Neural crest cell (in vitro differentiated cells): Measurements from ENCODE around the gene SLC5A2. TPM values are rescaled to one million over a fixed set of nuclear protein-coding genes. Genes with fewer than 3 reads are reported as not detected.
A peak's percentile ranks its signal among the peaks of the same experiment; 100 is the strongest.

Source experiments
- DNase-seq: peaks from one replicate; pipeline ENCODE4 v3.0.0; 2021; ENCODE audit warnings: low read depth, mixed read lengths, low spot score
- H3K27ac Mint-ChIP-seq: one replicate; pipeline ENCODE4 v1.8.0; 2021; ENCODE audit warnings: mild to moderate bottlenecking, mixed read lengths; ENCODE audit not compliant: unreplicated experiment
- H3K27me3 Mint-ChIP-seq: 2 replicates; pipeline ENCODE4 v1.8.0; 2021; ENCODE audit warnings: low read depth, mild to moderate bottlenecking, mixed read lengths
- H3K36me3 Mint-ChIP-seq: 2 replicates; pipeline ENCODE4 v1.8.0; 2021; ENCODE audit warnings: low read depth, mild to moderate bottlenecking, mixed read lengths
- H3K4me1 Mint-ChIP-seq: 2 replicates; pipeline ENCODE4 v1.8.0; 2021; ENCODE audit warnings: mixed read lengths
- H3K4me3 Mint-ChIP-seq: one replicate; pipeline ENCODE4 v1.8.0; 2021; ENCODE audit warnings: mild to moderate bottlenecking, mixed read lengths
- H3K9me3 Mint-ChIP-seq: 2 replicates; pipeline ENCODE4 v1.8.0; 2021; ENCODE audit warnings: mixed read lengths
- total RNA-seq: library from RNA; stranded (reverse); gene quantifications from 2 replicates; pipeline ENCODE4 v1.2.1, GENCODE V29; 2021
- TF ChIP-seq, protein P1 (sequence below): fragments of 200-600 bp; sonication (generic); conservative IDR thresholded peaks from 2 replicates; pipeline ENCODE4 v1.5.0; 2021; ENCODE audit warnings: antibody characterized with exemption, mild to moderate bottlenecking

SLC5A2 gene
- total RNA-seq, 1 donor from 2014 or later = not detected

DNA sequence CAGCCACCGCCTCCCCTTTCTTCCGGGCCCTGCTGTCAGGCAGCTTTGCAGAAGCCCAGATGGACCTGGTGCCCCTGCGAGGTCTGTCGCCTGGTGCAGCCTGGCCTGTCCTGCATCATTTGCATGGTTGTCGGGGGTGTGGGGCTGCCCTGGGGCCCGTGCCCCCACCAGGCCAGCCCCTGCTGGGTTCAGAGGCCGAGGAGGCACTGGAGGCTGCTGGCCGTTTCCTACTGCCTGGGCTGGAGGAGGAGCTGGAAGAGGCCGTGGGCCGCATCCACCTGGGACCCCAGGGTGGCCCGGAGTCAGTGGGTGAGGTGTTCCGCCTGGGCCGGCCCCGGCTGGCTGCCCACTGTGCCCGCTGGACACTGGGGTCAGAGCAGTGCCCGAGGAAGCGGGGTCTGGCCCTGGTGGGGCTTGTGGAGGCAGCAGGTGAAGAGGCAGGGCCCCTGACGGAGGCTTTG lies 16.5 kb upstream of the SLC5A2 start:
- Mint-ChIP-seq H3K27ac (no peak overlapping the region), H3K4me1 (peaks cover 9% of the 10 kb centered on the region), H3K36me3 (no peaks in the 10 kb centered on the region), H3K27me3 (peaks cover 5% of the 10 kb centered on the region), H3K9me3 (no peaks in the 10 kb centered on the region), H3K4me3 (no peak overlapping the region)
- TF ChIP-seq, protein P1, sequence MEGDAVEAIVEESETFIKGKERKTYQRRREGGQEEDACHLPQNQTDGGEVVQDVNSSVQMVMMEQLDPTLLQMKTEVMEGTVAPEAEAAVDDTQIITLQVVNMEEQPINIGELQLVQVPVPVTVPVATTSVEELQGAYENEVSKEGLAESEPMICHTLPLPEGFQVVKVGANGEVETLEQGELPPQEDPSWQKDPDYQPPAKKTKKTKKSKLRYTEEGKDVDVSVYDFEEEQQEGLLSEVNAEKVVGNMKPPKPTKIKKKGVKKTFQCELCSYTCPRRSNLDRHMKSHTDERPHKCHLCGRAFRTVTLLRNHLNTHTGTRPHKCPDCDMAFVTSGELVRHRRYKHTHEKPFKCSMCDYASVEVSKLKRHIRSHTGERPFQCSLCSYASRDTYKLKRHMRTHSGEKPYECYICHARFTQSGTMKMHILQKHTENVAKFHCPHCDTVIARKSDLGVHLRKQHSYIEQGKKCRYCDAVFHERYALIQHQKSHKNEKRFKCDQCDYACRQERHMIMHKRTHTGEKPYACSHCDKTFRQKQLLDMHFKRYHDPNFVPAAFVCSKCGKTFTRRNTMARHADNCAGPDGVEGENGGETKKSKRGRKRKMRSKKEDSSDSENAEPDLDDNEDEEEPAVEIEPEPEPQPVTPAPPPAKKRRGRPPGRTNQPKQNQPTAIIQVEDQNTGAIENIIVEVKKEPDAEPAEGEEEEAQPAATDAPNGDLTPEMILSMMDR = no peak
- no peak for DNase-seq

DNA sequence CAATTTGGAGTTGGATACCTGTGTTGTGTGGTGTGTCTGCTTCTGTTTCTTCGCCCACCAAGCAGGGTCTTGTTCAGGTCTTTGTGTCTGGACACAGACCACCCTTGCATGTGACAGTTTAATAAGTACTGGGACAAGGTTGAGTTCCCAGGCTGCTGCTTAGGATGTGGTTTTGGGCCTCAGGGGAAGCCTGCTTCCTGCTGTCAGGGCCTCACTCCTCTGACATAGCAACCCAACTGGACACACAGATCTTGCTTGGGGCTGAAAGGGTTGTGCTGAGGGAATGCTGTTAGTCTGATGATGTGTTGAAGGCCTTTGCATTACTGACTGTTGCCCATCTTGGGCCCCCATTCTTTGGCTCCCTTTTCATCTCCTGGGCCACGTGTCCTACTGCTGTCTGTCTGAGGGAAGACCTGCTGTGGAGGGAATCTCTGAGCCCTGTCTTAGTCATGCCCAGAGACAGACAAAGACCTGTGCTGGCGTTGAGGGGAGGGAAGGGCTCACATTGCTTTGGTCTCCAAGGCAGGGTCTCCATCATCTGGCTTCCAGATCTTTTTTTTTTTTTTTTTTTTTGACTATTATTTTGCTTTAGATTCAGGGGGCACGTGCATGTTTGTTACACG lies 15.7 kb upstream of the SLC5A2 start:
- no peaks in the 10 kb centered on the region for H3K36me3 Mint-ChIP-seq
- no peaks in the 10 kb centered on the region for H3K9me3 Mint-ChIP-seq
- peaks cover 12% of the 10 kb centered on the region for H3K4me1 Mint-ChIP-seq
- TF ChIP-seq, protein P1 = no peak
- peaks cover 10% of the 10 kb centered on the region for H3K27me3 Mint-ChIP-seq
- no peak overlapping the region for H3K4me3 Mint-ChIP-seq
- no peak for DNase-seq
- H3K27ac Mint-ChIP-seq = peak overlapping the region; percentile 62

DNA sequence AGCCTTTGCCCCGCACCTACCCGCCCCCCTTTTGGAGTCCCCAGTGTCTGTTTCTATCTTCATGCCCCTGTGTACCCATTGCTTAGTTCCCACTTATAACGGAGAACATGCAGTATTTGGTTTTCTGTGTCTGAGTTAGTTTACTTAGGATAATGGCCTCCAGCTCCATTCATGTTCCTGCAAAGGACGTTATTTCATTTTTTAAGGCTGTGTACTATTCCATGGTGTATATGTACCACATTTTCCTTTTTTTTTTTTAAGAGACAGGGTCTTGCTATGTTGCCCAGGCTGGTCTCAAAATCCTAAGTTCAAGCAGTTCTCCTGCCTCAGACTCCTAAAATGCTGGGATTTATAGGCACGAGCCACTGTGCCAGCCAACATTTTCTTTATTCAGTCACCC lies 15.1 kb upstream of the SLC5A2 start:
- H3K4me3 Mint-ChIP-seq = no peak overlapping the region
- no peaks in the 10 kb centered on the region for H3K36me3 Mint-ChIP-seq
- H3K9me3 Mint-ChIP-seq = no peaks in the 10 kb centered on the region
- DNase-seq = no peak
- TF ChIP-seq, protein P1 = no peak
- peaks cover 18% of the 10 kb centered on the region for H3K4me1 Mint-ChIP-seq
- H3K27ac Mint-ChIP-seq = no peak overlapping the region
- H3K27me3 Mint-ChIP-seq = peaks cover 16% of the 10 kb centered on the region

DNA sequence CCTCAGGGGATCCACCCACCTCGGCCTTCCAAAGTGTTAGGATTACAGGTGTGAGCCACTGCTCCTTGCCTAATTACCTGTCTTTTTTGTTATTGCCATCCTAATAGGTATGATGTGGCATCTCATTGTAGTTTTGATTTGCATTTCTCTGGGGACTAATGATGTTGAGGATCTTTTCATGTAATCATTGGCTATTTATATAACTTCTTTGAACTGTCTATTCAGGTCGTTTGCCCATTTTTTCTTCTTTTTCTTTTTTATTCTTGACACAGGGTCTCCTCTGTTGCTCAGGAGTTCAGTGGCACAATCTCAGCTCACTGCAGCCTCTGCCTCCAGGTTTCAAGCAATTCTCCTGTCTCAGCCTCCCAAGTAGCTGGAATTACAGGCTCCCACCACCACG lies 12.3 kb upstream of the SLC5A2 start:
- no peak overlapping the region for H3K27ac Mint-ChIP-seq
- H3K27me3 Mint-ChIP-seq = peaks cover 43% of the 10 kb centered on the region
- peaks cover 20% of the 10 kb centered on the region for H3K4me1 Mint-ChIP-seq
- TF ChIP-seq, protein P1 = no peak
- H3K36me3 Mint-ChIP-seq = no peaks in the 10 kb centered on the region
- H3K9me3 Mint-ChIP-seq = no peaks in the 10 kb centered on the region
- no peak for DNase-seq
- H3K4me3 Mint-ChIP-seq = peak overlapping the region; percentile 46

DNA sequence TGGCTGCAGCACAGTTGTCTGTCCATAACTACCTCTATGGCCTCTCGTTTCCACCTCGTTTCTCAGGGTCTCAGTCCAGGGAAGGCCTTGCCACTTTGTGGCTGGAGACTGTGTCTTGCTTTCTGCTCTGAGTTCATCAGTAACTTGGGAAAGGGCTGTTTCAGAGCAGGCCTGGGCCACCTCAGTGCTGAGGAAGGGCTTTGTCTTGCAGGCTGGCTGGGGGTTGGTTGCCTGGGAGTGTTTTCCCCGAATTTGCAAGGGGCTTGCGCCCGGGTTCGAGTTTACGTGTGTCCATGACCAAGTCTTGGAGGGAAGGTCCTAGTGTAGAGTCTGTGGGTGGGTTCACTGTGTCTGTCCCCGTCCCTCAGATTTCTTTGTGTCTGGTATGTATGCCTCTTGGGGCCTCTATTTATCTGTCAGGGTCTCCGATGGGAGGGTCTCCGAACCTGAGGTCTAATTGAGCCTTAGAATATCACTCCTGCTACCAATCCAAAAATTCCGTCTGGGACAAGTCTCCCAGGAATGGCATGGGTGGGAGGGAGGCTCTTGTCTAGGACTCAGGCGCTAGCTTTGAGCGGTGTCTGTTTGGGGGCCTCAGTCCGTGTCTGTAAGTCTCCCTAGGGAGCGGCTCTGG lies 11.6 kb upstream of the SLC5A2 start:
- Mint-ChIP-seq H3K4me3 (peak overlapping the region; percentile 73), H3K4me1 (peaks cover 23% of the 10 kb centered on the region), H3K9me3 (no peaks in the 10 kb centered on the region), H3K27ac (no peak overlapping the region), H3K27me3 (peaks cover 50% of the 10 kb centered on the region), H3K36me3 (no peaks in the 10 kb centered on the region)
- TF ChIP-seq, protein P1 = no peak
- no peak for DNase-seq
